Measurements from ENCODE around the gene EFNA2.
A peak's percentile ranks its signal among the peaks of the same experiment; 100 is the strongest.

The EFNA2 gene

GRCh38 chr19:1258707-1259205 is 26.9 kb upstream of the EFNA2 start:
- H3K4me3 ChIP-seq (ENCODE audit: low read depth, low read length): peak overlapping the region; percentile 54
- no peak for TF ChIP-seq CTCF (IDR thresholded peaks at IDR 0.05; ENCODE audit: low read depth, low read length, missing control alignments)
- DNase-seq (ENCODE audit: low read depth): no peak

GRCh38 chr19:1259206-1259875 is 26.3 kb upstream of the EFNA2 start:
- no peak for DNase-seq (ENCODE audit: low read depth)
- TF ChIP-seq CTCF (IDR thresholded peaks at IDR 0.05; ENCODE audit: low read depth, low read length, missing control alignments): no peak
- peak overlapping the region; percentile 54 for H3K4me3 ChIP-seq (ENCODE audit: low read depth, low read length)

- H3K4me3 ChIP-seq (ENCODE audit: low read depth, low read length): peak overlapping the region; percentile 54
- DNase-seq (ENCODE audit: low read depth): no peak
- TF ChIP-seq CTCF (IDR thresholded peaks at IDR 0.05; ENCODE audit: low read depth, low read length, missing control alignments): no peak
Observed at GRCh38 chr19:1259876-1260748, 25.6 kb upstream of the EFNA2 start.

- no peak for DNase-seq (ENCODE audit: low read depth)
- no peak for TF ChIP-seq CTCF (IDR thresholded peaks at IDR 0.05; ENCODE audit: low read depth, low read length, missing control alignments)
- H3K4me3 ChIP-seq (ENCODE audit: low read depth, low read length): peak overlapping the region; percentile 72
Observed at GRCh38 chr19:1260749-1261537, 24.7 kb upstream of the EFNA2 start.

GRCh38 chr19:1261538-1261797 is 24.2 kb upstream of the EFNA2 start:
- peak; percentile 39 for TF ChIP-seq CTCF (IDR thresholded peaks at IDR 0.05; ENCODE audit: low read depth, low read length, missing control alignments)
- H3K4me3 ChIP-seq (ENCODE audit: low read depth, low read length): peak overlapping the region; percentile 72
- DNase-seq (ENCODE audit: low read depth): no peak

GRCh38 chr19:1261798-1262622 is 23.7 kb upstream of the EFNA2 start:
- TF ChIP-seq CTCF (IDR thresholded peaks at IDR 0.05; ENCODE audit: low read depth, low read length, missing control alignments): no peak
- DNase-seq (ENCODE audit: low read depth): no peak
- peak overlapping the region; percentile 72 for H3K4me3 ChIP-seq (ENCODE audit: low read depth, low read length)
